Measurements from ENCODE around the gene GPC6.

- TF ChIP-seq ELF1 (IDR thresholded peaks at IDR 0.05) (no peak), TCF12 (IDR thresholded peaks at IDR 0.05) (no peak), JUND (IDR thresholded peaks at IDR 0.05) (no peak), MXI1 (IDR thresholded peaks at IDR 0.05; ENCODE audit: low read depth, low read length) (no peak), TAF1 (IDR thresholded peaks at IDR 0.05; ENCODE audit: borderline replicate concordance, low read depth, low read length) (no peak), FOXJ3 (CRISPR knock-in tag; IDR thresholded peaks at IDR 0.05) (no peak), TEAD4 (IDR thresholded peaks at IDR 0.05; ENCODE audit: borderline replicate concordance, insufficient read depth) (no peak)
- TF ChIP-seq, protein P1, sequence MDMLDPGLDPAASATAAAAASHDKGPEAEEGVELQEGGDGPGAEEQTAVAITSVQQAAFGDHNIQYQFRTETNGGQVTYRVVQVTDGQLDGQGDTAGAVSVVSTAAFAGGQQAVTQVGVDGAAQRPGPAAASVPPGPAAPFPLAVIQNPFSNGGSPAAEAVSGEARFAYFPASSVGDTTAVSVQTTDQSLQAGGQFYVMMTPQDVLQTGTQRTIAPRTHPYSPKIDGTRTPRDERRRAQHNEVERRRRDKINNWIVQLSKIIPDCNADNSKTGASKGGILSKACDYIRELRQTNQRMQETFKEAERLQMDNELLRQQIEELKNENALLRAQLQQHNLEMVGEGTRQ (IDR thresholded peaks at IDR 0.05; ENCODE audit: borderline replicate concordance, low read depth, low read length): no peak
- TF ChIP-seq, protein P2, sequence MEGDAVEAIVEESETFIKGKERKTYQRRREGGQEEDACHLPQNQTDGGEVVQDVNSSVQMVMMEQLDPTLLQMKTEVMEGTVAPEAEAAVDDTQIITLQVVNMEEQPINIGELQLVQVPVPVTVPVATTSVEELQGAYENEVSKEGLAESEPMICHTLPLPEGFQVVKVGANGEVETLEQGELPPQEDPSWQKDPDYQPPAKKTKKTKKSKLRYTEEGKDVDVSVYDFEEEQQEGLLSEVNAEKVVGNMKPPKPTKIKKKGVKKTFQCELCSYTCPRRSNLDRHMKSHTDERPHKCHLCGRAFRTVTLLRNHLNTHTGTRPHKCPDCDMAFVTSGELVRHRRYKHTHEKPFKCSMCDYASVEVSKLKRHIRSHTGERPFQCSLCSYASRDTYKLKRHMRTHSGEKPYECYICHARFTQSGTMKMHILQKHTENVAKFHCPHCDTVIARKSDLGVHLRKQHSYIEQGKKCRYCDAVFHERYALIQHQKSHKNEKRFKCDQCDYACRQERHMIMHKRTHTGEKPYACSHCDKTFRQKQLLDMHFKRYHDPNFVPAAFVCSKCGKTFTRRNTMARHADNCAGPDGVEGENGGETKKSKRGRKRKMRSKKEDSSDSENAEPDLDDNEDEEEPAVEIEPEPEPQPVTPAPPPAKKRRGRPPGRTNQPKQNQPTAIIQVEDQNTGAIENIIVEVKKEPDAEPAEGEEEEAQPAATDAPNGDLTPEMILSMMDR (IDR thresholded peaks at IDR 0.05): no peak
Observed at GRCh38 chr13:93339550-93339949, 112.9 kb downstream of the GPC6 start.
